ENCODE measurements around the gene BCAS3.

Gene BCAS3

DNA sequence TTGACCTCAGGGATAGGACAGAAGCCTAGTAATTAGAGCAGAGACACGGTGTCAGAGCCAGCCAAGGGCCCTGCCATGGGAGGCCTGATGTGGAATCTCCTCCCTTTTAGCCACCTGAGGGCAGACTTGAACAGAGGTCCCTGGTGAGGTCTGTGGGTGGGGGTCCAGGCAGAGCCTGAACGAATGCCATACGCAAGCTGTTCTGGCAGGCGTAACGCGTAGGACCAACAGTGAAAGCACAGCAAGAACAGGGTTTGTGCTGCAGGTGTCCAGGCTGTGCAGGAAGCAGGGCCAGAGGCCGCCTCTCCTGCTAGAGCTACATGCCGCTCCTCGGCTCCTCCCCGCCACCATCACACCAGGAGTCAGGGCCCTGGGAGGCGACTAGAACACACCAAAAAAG lies 640.1 kb downstream of the BCAS3 start:
- no peaks in the 10 kb centered on the region for H3K36me3 ChIP-seq (ENCODE audit: insufficient read depth, low read length)
- H4K20me1 ChIP-seq (ENCODE audit: insufficient read depth, low read length) = no peaks in the 10 kb centered on the region
- TF ChIP-seq, protein P1, sequence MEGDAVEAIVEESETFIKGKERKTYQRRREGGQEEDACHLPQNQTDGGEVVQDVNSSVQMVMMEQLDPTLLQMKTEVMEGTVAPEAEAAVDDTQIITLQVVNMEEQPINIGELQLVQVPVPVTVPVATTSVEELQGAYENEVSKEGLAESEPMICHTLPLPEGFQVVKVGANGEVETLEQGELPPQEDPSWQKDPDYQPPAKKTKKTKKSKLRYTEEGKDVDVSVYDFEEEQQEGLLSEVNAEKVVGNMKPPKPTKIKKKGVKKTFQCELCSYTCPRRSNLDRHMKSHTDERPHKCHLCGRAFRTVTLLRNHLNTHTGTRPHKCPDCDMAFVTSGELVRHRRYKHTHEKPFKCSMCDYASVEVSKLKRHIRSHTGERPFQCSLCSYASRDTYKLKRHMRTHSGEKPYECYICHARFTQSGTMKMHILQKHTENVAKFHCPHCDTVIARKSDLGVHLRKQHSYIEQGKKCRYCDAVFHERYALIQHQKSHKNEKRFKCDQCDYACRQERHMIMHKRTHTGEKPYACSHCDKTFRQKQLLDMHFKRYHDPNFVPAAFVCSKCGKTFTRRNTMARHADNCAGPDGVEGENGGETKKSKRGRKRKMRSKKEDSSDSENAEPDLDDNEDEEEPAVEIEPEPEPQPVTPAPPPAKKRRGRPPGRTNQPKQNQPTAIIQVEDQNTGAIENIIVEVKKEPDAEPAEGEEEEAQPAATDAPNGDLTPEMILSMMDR (IDR thresholded peaks at IDR 0.05; ENCODE audit: low read length) = no peak
- TF ChIP-seq EZH2 (IDR thresholded peaks at IDR 0.05; ENCODE audit: borderline replicate concordance, low read length) = no peak
- H3K79me2 ChIP-seq (ENCODE audit: insufficient read depth, low read length) = no peaks in the 10 kb centered on the region
- H2AFZ ChIP-seq (ENCODE audit: low read length) = no peak overlapping the region
- no peak overlapping the region for H3K27ac ChIP-seq (ENCODE audit: low read depth, low read length, poor library complexity, severe bottlenecking)
- no peaks in the 10 kb centered on the region for H3K27me3 ChIP-seq (ENCODE audit: insufficient read depth, low read length)
- H3K4me2 ChIP-seq (ENCODE audit: low read length) = no peak overlapping the region
- H3F3A ChIP-seq (ENCODE audit: insufficient read depth, low read length) = no peaks in the 10 kb centered on the region
- no peaks in the 10 kb centered on the region for H3K9me3 ChIP-seq (ENCODE audit: low read length)
- no peak overlapping the region for H3K4me3 ChIP-seq (ENCODE audit: low read depth, low read length, poor library complexity, severe bottlenecking)
- H3K9me2 ChIP-seq (ENCODE audit: low read depth, low read length) = no peaks in the 10 kb centered on the region
- no peak overlapping the region for H3K9ac ChIP-seq (ENCODE audit: low read length)
- no peaks in the 10 kb centered on the region for H3K4me1 ChIP-seq (ENCODE audit: insufficient read depth, low read length, severe bottlenecking)

DNA sequence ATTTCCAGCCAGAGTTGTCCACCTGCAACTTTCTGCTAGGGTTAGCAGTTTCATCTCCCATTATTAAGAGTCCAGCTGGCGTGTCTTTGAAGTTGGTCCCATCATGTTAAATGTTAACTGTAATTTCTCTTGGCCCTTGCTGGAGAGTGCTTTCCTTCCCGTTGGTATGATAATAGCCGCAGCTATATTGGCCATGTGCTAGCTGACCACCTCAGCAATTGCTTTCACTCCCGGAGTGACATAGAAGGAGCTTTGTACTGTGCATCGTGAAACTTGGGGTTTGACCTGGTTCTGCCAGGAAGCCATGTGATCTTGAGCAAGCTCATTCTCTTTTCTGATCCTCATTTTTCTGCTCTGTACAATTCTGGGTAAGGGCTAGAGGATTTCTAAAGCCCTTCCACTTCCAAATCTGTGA lies 641.0 kb downstream of the BCAS3 start:
- no peak overlapping the region for H3K27ac ChIP-seq (ENCODE audit: low read depth, low read length, poor library complexity, severe bottlenecking)
- no peaks in the 10 kb centered on the region for H3K4me1 ChIP-seq (ENCODE audit: insufficient read depth, low read length, severe bottlenecking)
- H3K4me2 ChIP-seq (ENCODE audit: low read length) = no peak overlapping the region
- no peak overlapping the region for H3K9ac ChIP-seq (ENCODE audit: low read length)
- H3K9me3 ChIP-seq (ENCODE audit: low read length) = no peaks in the 10 kb centered on the region
- H3K9me2 ChIP-seq (ENCODE audit: low read depth, low read length) = no peaks in the 10 kb centered on the region
- no peak overlapping the region for H3K4me3 ChIP-seq (ENCODE audit: low read depth, low read length, poor library complexity, severe bottlenecking)
- no peaks in the 10 kb centered on the region for H3K27me3 ChIP-seq (ENCODE audit: insufficient read depth, low read length)
- no peaks in the 10 kb centered on the region for H4K20me1 ChIP-seq (ENCODE audit: insufficient read depth, low read length)
- no peaks in the 10 kb centered on the region for H3K79me2 ChIP-seq (ENCODE audit: insufficient read depth, low read length)
- TF ChIP-seq EZH2 (IDR thresholded peaks at IDR 0.05; ENCODE audit: borderline replicate concordance, low read length) = no peak
- TF ChIP-seq, protein P1 (IDR thresholded peaks at IDR 0.05; ENCODE audit: low read length) = no peak
- H2AFZ ChIP-seq (ENCODE audit: low read length) = no peak overlapping the region
- no peaks in the 10 kb centered on the region for H3K36me3 ChIP-seq (ENCODE audit: insufficient read depth, low read length)
- H3F3A ChIP-seq (ENCODE audit: insufficient read depth, low read length) = no peaks in the 10 kb centered on the region

DNA sequence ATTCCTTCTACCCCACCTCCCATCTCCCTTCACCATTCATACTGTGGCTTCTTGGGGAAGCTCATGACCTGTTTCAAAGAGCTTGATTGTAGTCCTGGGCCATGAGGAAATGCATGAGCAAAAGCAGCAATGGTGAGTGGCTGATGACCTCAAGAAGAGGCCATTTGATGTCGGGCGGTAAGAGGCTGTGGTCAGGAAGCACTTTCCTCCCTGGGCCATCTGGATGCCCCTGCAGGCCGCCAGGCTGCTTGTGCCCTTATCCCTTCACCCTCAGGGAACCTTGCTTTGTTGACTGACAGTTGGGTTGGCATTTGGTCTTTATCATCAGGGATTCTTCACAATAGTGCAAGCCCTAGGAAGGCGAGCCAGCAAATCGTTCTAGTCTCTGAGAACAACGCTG lies 643.7 kb downstream of the BCAS3 start:
- Histone ChIP-seq H3K9me2 (ENCODE audit: low read depth, low read length) (no peaks in the 10 kb centered on the region), H3F3A (ENCODE audit: insufficient read depth, low read length) (no peaks in the 10 kb centered on the region), H3K79me2 (ENCODE audit: insufficient read depth, low read length) (no peaks in the 10 kb centered on the region), H3K36me3 (ENCODE audit: insufficient read depth, low read length) (no peaks in the 10 kb centered on the region), H3K4me3 (ENCODE audit: low read depth, low read length, poor library complexity, severe bottlenecking) (no peak overlapping the region), H3K9me3 (ENCODE audit: low read length) (no peaks in the 10 kb centered on the region), H2AFZ (ENCODE audit: low read length) (no peak overlapping the region), H4K20me1 (ENCODE audit: insufficient read depth, low read length) (no peaks in the 10 kb centered on the region), H3K27ac (ENCODE audit: low read depth, low read length, poor library complexity, severe bottlenecking) (no peak overlapping the region), H3K27me3 (ENCODE audit: insufficient read depth, low read length) (no peaks in the 10 kb centered on the region), H3K4me1 (ENCODE audit: insufficient read depth, low read length, severe bottlenecking) (no peaks in the 10 kb centered on the region), H3K9ac (ENCODE audit: low read length) (no peak overlapping the region), H3K4me2 (ENCODE audit: low read length) (no peak overlapping the region)
- TF ChIP-seq, protein P1 (IDR thresholded peaks at IDR 0.05; ENCODE audit: low read length) = no peak
- TF ChIP-seq EZH2 (IDR thresholded peaks at IDR 0.05; ENCODE audit: borderline replicate concordance, low read length) = no peak

Measured in OCI-LY1 (cell line).